ENCODE measurements around the gene INPP5J.

DNA sequence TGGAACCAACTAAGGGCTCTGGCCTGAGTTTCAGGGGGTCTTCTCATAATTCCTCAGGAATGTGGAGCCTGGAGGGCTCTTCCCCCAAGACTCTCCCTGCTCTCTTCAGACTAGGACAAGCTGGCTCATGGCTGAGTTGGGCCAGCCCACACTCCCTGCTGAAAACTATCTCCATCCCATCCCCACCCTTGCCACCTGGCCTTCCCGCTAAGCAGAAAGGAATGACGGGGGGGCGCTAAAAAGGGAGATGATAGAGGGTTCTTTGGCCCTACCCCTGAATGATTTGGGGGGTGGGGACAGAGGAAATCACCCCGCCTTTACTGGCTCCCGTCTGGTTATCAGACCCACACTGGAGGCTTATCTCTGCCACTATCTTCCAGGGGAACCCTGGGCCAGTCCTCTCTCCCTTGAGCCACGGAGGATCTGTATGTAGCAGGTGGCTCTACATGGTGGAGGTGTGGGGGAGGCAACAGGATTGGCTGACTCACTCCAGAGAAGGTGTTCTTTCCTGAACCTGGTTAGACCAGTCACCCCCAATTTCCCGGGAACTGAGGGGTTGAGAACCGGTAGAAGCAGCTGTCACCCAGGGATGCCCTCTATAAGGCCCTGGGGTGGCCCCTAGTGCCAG lies 35.9 kb upstream of the INPP5J start:
- TF ChIP-seq BHLHE40 (IDR thresholded peaks at IDR 0.05; ENCODE audit: borderline replicate concordance) (no peak), SP1 (IDR thresholded peaks at IDR 0.05) (no peak), TARDBP (IDR thresholded peaks at IDR 0.05) (no peak), ELF4 (IDR thresholded peaks at IDR 0.05) (no peak), FOXK2 (IDR thresholded peaks at IDR 0.05) (no peak), FOXM1 (IDR thresholded peaks at IDR 0.05; ENCODE audit: borderline replicate concordance) (no peak), SUZ12 (IDR thresholded peaks at IDR 0.05) (no peak), FOXA1 (IDR thresholded peaks at IDR 0.05) (no peak), L3MBTL2 (conservative IDR thresholded peaks at IDR 0.05) (no peak), HDGF (IDR thresholded peaks at IDR 0.05; ENCODE audit: borderline replicate concordance) (no peak), ARNT (IDR thresholded peaks at IDR 0.05) (no peak)
- TF ChIP-seq, protein P1, sequence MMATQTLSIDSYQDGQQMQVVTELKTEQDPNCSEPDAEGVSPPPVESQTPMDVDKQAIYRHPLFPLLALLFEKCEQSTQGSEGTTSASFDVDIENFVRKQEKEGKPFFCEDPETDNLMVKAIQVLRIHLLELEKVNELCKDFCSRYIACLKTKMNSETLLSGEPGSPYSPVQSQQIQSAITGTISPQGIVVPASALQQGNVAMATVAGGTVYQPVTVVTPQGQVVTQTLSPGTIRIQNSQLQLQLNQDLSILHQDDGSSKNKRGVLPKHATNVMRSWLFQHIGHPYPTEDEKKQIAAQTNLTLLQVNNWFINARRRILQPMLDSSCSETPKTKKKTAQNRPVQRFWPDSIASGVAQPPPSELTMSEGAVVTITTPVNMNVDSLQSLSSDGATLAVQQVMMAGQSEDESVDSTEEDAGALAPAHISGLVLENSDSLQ (IDR thresholded peaks at IDR 0.05), result no peak

All from HEK293T (cell line).